ENCODE measurements around the gene SDR42E2. TPM values are rescaled to one million over a fixed set of nuclear protein-coding genes. Genes with fewer than 3 reads are reported as not detected.
A peak's percentile ranks its signal among the peaks of the same experiment; 100 is the strongest.

Gene SDR42E2
- total RNA-seq, 4 donors from 2014 or later: not detected

GRCh38 chr16:22235839-22236745 is 73.8 kb downstream of the SDR42E2 start:
- intact Hi-C loops (cut with DNase I; ENCODE audit: low total_unique reads): no loop called here
- TF ChIP-seq CTCF (IDR thresholded peaks at IDR 0.05) (no peak), POLR2A (IDR thresholded peaks at IDR 0.05) (no peak)
- DNase-seq (ENCODE audit: low spot score in 2 of 2): peak in 1 of 2 donors; percentile 82
- no peak overlapping the region for H3K4me3 ChIP-seq (ENCODE audit: low read depth, poor library complexity, severe bottlenecking)
- WGBS, 2 donors: 56 to 60% methylated on average over 9 of the region's 9 CpGs

- H3K4me3 ChIP-seq (ENCODE audit: low read depth, poor library complexity, severe bottlenecking): no peak overlapping the region
- 37 to 41% methylated on average over 14 of the region's 14 CpGs for WGBS, 2 donors
- intact Hi-C loops (cut with DNase I; ENCODE audit: low total_unique reads): no loop called here
- TF ChIP-seq POLR2A (IDR thresholded peaks at IDR 0.05) (no peak), CTCF (IDR thresholded peaks at IDR 0.05) (no peak)
- no peak for DNase-seq (ENCODE audit: low spot score in 2 of 2)
These were observed 77.0 kb downstream of the SDR42E2 start for GRCh38 chr16:22239131-22239805.

GRCh38 chr16:22240023-22240710 is 77.9 kb downstream of the SDR42E2 start:
- H3K4me3 ChIP-seq (ENCODE audit: low read depth, poor library complexity, severe bottlenecking): no peak overlapping the region
- no peak for TF ChIP-seq CTCF (IDR thresholded peaks at IDR 0.05)
- TF ChIP-seq POLR2A (IDR thresholded peaks at IDR 0.05): no peak
- intact Hi-C loops (cut with DNase I; ENCODE audit: low total_unique reads): no loop called here
- DNase-seq (ENCODE audit: low spot score in 2 of 2): peak in 1 of 2 donors; percentile 64
- WGBS, 2 donors: 21 to 31% methylated on average over 3 of the region's 3 CpGs

Other genes with a start within 250 kb of the SDR42E2 start
- gene UQCRC2, start 209.1 kb upstream of the SDR42E2 start, total RNA-seq: 100 to 1,000 TPM in 3 of 4 donors, 10 to 100 TPM in 1; 99.9 to 153 (median 140) TPM
- not detected for gene PDZD9, start 161.4 kb upstream of the SDR42E2 start, total RNA-seq
- 10 to 100 TPM in 3 of 4 donors, 1 to 10 TPM in 1; 8.3 to 16.4 (median 13.1) TPM for gene MOSMO, start 154.4 kb upstream of the SDR42E2 start, total RNA-seq
- gene VWA3A, start 70.0 kb upstream of the SDR42E2 start, total RNA-seq: 1 to 10 TPM in 1 of 4 donors, under 1 TPM in 1, not detected in 2; 0.17 to 2.0 TPM
- 100 to 1,000 TPM in 1 of 4 donors, 10 to 100 TPM in 3; 47.8 to 112 (median 73.2) TPM for gene EEF2K, start 43.8 kb downstream of the SDR42E2 start, total RNA-seq
- 10 to 100 TPM; 64.7 to 74.0 (median 71.4) TPM for gene POLR3E, start 134.9 kb downstream of the SDR42E2 start, total RNA-seq
- gene CDR2, start 212.1 kb downstream of the SDR42E2 start, total RNA-seq: 10 to 100 TPM in 3 of 4 donors, 1 to 10 TPM in 1; 8.5 to 30.3 (median 16.2) TPM